HG02938 (cell line): Measurements from ENCODE around the gene TNFRSF19.

ENCODE experiments used
- ATAC-seq: cut with Tn5 transposase; IDR thresholded peaks from one replicate; pipeline ENCODE4 v1.9.1; 2021; ENCODE audit warnings: mild to moderate bottlenecking, moderate library complexity; ENCODE audit not compliant: unreplicated experiment

The TNFRSF19 gene

DNA sequence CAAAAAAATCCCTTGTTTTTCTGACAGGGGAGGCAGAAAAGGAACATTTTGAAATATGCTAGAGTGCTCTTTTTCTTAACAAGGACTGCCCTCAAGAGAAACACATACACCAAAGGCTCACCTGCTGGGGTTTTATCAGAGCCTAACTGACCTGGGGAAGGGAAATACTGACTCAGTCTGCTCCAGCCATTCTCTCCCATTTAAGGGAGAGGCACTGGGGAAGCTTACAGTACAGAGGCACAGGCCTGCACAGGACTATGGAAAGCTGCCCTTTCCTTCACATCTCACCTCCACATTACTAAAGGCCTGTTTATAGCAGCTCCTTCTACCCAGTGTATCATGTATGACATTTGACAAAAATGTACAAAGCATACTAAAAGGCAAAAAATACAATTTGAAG, 30.3 kb downstream of the TNFRSF19 start:
- no peak for ATAC-seq

DNA sequence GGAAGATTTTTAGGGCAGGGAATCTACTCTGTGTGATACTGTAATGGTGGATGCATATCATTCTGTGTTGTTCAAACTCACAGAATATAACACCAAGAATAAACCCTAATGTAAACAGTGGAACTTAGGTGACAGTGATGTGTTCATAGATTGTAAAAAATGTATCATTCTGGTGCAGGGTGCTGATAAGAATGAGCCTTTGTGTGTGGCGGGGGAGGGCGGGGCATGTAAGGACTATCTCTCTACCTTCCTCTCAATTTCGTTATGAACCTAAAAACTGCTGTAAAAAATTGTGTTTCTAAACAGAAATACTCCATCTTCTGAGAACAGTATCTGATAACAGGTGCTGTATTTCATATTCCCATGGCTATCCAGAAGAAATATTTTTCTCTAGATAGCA, 35.6 kb downstream of the TNFRSF19 start:
- ATAC-seq: no peak

DNA sequence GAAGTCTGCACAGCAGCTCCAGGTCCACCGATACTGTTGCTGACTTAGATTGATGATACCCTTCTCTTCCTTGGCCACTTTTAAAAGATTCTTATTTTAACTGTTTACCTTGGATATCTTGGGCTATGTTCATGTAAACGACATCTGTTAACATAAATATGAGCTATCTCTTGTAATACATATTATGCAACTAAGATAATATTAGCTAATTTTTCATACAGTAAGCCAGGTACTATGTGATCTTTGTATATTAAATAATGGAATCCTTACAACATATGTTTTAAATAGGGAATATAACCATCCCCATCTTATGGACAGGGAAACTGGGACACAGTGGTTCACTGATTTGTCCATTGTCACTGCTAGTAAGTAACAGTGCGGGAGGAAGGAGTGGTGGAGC, 37.9 kb downstream of the TNFRSF19 start:
- no peak for ATAC-seq

DNA sequence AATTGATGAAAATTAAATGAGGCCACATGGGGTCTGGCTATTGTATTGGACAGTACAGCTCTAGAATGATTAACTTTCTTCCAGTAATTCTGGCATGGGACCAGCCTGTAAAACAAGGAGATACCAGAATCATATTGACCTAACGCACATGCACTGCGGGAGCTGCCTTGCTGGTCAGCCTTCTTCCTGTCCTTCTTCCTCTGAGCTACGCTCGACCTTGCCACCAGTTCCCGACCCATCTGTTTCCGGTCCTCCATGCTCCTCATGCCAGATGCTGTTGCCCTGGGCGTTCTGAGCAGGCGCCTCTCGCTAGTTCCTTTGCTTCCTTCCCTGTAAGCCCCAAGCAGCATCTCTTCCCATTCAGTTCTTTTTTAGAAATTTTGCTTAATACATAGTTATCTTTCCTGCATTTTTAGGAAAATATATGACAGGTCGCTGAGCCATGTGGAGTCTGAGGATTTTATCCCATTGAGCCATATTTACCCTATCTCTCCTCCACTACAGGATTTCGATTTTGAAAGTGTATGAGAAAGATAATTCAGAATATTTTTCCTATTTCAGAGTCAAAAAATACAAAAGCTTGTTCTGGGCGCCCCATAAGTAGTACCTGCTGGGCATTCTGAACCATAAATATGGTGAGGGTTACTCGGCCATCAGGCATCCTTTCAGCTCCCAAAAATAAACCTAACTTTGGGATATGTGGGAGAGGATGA, 38.6 kb downstream of the TNFRSF19 start:
- no peak for ATAC-seq

DNA sequence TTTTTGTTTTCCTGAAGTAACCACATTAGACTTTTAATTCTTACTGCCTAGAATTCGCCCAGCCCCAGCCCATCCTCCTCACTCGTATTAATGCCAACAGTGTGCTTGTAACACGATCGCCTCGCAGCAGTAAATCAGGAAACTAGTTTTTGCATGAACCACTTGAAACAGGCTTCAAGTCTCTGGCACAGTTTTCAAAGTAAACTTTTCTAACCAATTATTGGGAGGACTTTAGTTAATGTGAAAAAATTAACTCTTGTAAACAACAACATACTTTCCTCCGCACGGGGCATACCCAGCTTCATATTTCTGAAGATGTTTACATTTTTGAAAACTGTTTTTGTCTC, 39.2 kb downstream of the TNFRSF19 start:
- ATAC-seq: no peak

- ATAC-seq: no peak
These were observed 39.8 kb downstream of the TNFRSF19 start for GRCh38 chr13:23609874-23610576.

- ATAC-seq: no peak
These were observed 40.8 kb downstream of the TNFRSF19 start for GRCh38 chr13:23610966-23611491.

DNA sequence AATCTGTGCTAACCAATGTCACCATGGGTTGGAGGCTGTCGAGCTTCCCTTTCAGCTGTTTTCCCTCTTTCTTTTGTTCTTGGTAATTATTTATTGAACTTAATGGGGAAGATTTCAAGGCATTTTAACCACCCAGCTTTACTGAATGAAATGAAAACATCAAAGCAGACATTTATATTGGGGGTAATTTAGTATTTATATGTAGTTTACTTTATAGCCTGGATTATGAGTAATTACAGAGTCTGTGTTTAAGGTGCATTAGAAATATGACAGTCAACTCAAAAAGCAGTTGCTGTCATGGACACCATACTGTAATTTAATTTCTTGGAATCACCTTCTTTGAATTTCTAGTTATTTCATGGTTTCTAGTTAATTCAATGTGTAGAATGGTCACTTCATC, 42.0 kb downstream of the TNFRSF19 start:
- ATAC-seq: no peak

DNA sequence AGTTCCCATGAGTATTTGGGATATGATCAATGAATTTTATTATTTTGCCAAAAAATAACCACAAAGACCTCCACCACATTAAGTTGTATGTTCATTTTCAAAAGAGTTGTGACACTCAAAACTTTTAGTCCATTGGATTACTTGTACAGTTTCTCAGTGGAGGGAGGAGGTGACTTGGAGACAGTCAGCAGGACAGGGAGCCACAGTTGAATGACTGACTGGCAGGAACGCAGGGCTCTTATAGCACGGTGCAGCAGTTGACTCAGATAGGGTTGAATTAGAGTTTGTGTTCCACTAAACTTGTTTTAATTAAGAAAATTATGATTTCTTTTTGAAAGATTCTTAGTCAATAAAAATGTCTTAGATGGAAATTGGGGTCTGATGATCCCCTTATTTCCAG, 42.5 kb downstream of the TNFRSF19 start:
- ATAC-seq: no peak

DNA sequence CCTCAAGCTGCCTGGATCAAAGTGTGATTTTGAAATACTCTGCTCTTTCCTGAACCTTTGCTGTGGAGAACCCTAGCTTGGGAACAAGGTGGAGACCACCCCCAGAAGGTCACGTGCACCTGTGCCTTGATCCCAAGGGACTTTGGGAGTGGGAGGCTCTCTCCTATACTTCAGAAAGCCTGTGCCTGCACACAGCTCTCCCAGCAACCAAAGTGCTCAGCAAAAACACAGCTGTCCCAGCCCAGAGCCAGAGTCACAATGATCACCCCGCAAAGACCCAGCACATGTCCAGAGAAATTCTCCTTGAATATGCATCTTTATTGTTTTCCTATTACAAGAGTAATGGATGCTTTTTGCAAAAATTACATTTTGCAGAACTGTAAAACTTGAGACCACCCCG, 43.4 kb downstream of the TNFRSF19 start:
- no peak for ATAC-seq

GRCh38 chr13:23615395-23616081, 45.3 kb downstream of the TNFRSF19 start:
- ATAC-seq: no peak

DNA sequence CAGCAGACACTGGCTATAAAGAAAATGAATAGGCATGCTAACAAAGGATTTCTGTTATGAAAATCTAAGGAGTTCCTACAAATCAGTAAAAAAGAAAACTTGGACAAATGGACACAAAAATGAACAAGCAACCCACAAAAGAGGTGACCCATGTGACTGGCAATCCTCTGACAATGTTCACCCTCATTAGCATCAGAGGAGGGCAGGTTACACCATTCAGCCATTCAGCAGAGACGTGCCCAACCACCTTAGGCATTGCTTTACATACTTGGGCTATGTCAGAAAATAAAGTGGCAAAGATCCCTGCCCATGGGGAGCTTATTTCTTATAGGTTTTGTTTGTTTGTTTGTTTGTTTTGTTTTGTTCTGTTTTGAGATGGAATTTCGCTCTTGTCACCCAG, 46.0 kb downstream of the TNFRSF19 start:
- no peak for ATAC-seq

GRCh38 chr13:23617551-23618024, 47.4 kb downstream of the TNFRSF19 start:
- ATAC-seq: no peak

DNA sequence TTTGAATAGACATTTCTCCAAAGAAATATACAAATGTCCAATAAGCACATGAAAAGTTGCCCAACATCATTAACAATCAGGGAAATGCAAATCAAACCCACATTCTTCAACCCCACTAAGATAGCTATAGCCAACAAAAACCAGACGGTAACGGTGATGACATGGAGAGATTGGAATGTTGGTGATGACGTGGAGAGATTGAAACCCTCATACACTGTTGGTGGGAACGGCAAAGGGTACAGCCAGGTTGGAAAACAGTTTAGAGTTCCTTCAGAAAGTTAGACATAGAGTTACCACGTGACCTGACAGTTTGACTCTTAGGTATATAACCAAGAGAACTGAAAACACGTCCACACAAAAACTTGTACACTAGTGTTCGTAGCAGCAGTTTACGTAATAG, 48.1 kb downstream of the TNFRSF19 start:
- ATAC-seq: no peak

GRCh38 chr13:23619068-23619855, 49.0 kb downstream of the TNFRSF19 start:
- ATAC-seq: no peak

DNA sequence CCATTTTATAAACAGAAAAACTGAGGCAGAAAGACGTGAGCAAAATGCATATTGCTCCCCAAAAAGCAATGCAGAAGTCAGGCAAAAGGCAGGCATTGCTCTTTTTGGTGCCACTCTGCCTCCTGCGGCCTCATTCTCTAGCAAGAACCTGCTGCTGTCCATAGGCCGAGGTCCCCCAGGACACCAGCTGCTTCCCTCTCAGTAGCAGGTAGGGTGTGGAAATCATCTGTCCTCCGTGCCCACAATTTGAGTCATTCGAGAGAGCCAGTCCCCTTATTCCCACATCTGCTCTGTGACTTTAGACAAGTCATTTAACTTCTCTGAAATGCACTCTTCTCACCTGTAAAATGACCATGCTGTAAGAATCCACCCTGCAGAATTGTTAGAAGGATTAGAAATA, 50.0 kb downstream of the TNFRSF19 start:
- ATAC-seq: no peak

- ATAC-seq: no peak
These were observed 50.6 kb downstream of the TNFRSF19 start for GRCh38 chr13:23620613-23621315.

GRCh38 chr13:23621316-23621645, 51.1 kb downstream of the TNFRSF19 start:
- ATAC-seq: no peak

GRCh38 chr13:23622985-23623384, 52.8 kb downstream of the TNFRSF19 start:
- ATAC-seq: peak; percentile 56

DNA sequence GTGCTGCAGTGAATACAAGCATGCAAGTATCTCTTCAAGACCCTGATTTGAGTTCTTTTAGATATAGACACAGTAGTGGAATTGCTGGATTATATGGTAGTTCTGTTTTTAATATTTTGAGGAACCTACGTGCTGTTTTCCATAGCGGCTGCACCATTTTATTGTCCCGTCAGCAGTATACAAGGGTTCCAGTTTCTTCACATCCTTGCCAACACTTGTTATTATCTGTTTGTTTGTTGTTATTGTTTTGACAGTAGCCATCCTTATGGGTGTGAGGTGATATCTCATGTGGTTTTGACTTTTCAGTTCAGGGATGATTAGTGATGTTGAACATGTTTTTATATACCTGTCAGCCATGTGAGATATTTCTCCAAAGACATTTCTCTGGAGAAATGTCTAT, 53.2 kb downstream of the TNFRSF19 start:
- ATAC-seq: no peak

DNA sequence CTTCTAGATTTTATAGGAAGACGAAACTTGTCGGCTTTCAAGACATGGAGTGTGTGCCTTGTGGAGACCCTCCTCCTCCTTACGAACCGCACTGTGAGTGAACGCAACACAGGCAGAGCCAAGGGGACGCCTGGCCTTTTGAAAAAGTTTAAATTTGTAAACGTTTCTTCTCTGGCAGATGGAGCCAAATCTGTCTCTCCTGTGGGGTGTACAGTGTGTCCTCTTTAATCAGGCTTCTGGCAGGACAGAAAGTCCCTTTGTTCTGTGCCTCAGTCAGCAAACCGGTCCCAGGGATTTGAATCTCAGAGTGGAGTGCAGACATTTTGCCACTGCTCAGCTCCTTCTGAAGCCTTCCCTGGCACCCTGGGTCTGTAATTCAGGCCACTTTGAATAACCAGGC, 56.5 kb downstream of the TNFRSF19 start:
- ATAC-seq: no peak
